GM19395 (cell line): ENCODE results near the gene TSPEAR.

ENCODE experiments used
- ATAC-seq: cut with Tn5 transposase; IDR thresholded peaks from one replicate; pipeline ENCODE4 v1.9.1; 2021; ENCODE audit warnings: mild to moderate bottlenecking, moderate library complexity; ENCODE audit not compliant: unreplicated experiment

TSPEAR gene

DNA sequence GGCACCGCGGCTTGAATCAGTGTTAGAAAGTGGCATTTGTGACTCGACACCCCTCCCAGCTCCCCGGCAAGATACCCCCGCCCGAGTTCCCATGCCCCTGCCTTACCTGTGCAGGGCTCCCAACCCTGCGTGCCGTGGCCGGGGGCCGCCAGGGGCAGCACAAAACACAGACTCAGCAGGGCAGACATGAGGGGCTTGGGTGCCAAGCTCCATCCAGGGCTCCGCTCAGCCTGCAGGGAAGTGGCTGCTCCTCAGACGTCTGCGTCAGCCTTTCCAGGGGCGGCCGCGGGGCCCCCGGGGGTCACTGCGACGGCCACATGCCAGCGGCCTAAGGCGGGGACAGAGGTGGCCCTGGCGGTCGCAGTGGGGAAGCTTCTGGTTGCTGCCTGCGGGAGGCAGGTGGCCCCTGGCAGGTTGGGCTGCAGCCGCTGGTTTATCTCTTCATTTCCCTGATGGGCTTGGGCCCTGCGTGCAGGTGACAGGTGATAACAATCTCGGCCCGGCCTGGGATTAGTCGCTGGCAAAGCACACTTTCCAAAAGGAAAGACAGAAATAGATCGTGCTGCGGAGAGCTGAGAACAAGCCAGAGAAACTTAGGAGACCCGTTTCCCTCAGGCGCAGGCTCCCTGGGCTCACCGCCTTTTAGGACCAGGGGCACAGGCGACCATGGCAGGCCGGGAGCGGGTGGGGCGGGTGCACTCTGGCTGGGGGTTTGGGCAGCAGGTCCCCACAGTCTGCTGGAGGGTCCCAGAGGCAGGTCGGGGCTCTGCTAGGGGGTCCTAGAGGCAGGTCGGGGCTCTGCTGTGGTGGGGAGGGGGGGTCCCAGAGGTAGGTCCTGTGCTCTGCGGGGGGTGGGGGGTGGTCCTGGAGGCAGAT is at the start of gene TSPEAR:
TSPEAR (minus strand) TSS at position 246 of the 876 bp plus-strand sequence; CDS start at position 188, 58 bp downstream.
- no peak for ATAC-seq

DNA sequence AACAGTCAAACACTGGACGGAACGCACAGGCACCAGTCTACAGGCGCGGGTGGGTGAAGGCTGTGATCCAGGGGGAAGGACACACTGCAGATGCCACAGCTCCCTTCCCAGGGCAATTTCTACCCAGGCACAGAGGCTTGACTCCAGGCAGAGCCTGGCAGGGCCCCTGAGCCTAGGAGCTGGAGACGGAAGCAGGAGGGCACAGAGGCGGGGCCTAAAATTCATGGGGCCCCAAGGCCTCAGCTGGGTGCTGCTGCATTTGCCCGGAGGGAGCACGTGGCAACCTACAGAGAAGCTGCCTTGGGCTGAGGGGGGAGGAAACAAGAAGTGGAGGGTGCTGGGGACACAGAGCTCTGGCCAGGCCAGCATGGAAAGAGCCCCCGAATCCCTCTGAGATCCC is 49.0 kb upstream of the TSPEAR start:
- no peak for ATAC-seq

DNA sequence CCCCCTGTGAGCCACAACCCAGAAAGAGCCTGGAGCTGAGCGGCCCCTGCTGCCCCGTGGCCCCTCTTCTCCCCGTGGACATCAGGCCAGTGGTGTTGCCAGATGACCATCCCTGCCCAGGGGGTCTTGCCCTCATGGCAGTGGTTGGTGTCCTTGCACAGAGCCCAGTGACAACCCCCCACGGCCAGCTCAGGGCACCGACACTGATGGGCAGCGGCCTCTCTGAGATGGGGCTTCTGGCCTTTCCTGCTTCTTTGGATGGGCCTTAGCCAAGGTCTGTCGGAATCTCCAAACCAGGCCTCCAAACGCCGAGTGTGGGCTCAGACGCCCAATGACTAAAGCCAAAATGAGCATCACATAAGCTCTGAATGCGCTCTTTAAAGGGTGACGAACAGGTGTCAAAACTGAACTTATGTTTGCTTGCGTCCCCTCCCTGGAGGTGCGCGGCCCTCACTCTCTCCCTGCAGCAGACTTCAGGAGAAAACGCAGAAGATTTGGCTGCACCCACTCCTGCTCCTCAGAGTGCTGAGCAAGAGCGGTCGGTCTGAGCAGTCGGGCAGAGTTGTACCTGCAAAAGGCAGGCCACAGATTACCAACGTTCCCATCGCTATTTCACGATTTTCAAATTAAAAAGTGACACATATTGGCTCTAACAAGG is 48.4 kb upstream of the TSPEAR start:
- no peak for ATAC-seq

DNA sequence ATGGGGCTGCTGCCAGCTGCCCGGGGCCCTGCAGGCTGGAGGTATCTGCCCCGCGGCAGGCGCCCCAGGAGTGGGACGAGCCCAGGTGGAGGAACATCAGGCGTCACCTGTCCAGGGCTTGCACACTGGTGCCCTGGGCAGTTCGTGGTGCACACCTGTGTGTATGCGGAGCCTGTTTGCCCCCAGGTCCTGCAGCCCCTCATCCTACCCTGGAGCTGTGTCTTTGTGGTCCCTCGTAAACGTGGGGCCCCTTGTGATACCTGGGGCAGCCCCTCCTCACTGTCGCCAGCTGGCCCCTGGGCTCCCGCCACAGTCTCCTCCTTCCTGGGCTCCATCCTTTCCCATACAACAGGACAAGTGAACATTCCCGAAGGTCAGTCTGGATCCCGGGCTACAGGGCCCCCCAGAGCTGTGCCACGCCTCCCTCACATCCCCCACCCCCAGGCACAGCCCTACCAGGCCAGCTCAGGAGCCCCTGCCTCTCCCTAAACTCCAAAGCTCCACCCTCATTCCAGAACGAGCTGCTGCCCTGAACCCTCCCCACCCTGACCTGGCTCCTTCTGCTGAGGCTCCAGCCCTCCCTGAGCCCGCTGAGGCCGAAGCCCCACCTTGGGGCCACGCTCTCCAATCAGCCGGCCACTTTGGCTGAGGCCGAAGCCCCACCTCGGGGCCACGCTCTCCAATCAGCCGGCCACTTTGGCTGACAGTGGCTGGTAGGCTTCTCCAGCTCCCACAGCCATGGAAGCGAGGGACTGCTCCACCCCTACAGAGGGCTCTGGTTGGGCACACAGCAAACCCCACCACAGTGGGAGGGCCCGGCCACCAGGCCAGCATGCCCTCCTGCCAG is 47.6 kb upstream of the TSPEAR start:
- no peak for ATAC-seq

DNA sequence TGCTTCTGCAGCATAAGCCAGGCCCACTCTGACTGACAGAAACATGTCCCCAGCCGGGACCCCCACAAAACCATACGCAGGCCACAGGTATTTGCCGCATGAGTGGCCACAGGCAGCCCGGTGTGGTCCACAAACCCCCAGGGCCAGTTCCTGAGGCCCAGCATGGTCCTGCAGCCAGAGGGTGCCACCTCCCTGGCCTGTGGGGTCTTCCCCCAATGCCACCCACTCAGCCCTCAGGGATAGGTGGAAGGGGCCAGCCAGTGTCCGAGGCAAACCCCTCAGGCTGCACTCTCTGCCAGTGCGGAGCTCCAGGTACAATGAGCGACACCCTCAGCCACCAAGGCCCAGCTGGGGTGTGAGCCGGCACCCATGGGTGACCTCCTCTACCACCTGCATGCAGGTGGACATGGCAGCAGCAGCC is 46.8 kb upstream of the TSPEAR start:
- no peak for ATAC-seq

DNA sequence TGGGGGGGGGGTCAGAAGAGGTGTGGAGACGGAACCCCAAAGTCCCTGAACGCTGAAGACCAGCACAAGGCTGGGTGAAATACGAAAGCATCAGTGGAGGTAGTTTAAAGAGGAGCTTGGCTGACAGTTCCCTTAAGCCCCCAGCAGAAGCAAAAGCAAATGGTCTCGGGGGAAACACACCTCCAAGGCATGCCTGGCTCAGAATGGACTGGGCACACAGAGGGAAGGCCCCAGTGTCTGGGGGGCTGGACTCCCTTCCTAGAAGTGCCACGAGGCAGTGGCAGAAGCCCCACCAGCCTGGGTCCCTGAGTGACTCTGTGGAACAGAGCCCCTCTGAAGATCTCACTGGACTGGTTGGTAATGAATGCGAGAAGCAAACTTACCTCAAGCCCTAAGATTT is 46.4 kb upstream of the TSPEAR start:
- ATAC-seq = no peak

DNA sequence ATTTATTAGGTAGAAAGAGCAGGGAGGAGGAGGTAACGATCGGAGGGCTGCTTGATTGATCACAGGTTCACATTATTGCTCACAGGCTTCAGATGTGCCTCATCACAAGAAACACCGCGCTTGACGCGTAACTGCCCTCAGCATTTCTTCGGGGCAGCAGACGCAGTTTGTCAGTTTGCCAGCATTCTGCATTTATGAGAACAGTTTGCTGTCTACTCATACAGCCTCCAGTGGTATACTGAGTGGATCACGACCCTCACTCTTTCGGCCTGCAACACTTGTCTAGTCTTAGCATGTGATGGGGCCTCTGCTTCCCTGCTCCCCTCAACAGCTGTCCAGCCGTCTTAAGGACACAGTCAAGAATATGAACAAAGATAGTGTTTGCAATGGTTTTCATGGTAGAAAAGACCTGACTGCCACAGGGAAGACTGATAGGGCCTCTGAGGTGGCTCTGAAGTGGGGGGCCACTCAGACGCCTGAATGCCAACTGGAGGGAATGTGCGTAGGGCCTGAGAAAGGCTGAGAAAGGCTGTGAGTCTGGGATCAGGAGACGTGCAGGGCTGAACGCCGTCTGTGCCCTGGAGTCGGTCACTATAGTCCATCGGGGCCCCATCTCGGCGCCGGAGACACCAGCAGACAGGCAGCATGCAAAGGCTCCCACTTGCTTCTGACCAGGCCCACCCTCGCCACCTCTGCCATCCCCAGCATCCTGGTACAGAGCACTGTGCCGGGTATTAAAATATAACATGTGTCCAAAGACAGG is 45.2 kb upstream of the TSPEAR start:
- no peak for ATAC-seq

DNA sequence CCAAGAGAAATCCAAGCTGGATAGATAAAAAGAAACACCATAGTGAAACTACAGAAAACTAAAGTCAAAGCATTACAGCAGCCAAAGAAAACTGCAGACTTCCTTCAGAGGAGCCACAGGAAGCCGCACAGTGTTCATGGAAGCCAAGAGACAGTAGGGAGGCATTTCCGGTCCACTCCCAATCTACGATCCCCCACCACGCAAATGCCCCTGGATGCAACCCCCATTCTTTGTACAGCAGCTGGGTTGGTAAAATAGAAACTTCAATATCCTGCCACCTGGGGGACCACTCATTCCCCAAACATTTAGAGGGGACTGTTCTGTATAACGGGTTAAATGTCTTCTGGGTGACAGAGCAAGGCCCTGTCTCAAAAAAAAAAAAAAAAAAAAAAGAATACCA is 43.9 kb upstream of the TSPEAR start:
- no peak for ATAC-seq

DNA sequence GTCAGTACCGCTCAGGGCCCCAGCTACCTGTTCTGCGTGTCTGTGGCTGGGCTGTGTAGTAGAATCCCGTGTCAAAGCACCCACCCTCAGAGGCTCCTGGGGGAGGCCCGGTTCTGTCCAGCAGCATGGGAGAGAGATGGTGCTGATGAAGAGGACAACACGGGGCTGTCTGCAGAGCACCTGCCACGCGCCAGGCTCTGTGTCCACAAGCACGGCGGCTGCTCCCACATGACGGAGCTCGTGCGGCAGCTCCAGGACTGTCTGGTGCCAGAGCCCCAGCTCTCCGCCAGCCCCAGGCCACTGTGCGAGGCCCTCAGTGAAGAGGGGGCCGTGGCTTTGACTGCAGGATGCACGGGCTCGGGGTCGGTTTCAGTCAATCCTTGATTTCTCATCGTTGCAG is 42.0 kb upstream of the TSPEAR start:
- ATAC-seq = no peak

DNA sequence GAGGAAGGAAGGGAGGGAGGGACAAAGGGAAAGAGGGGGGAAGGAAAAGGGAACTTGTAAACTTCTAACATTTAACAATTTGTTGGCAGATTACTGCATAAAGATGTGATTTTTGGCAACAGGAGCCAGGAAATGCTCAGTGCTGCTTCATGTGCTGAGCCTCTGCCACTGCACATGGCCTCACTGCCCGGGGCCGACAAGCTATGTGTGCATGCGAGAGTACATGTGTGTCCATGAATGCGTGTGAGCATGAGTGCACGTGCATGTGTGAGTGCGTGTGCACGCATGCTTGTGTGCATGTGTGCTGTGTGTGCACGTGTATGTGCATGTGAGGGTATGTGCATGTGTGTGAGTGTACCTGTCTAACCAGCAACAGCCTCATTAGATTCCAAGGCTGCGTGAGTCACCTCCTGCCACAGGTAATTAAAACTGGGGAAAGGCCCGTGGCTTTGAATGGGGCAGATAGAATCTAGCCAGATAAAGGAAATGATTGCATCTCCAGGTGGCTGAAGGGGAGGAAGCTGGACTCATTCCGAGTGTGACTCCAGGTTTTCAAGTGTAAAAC is 41.4 kb upstream of the TSPEAR start:
- no peak for ATAC-seq

DNA sequence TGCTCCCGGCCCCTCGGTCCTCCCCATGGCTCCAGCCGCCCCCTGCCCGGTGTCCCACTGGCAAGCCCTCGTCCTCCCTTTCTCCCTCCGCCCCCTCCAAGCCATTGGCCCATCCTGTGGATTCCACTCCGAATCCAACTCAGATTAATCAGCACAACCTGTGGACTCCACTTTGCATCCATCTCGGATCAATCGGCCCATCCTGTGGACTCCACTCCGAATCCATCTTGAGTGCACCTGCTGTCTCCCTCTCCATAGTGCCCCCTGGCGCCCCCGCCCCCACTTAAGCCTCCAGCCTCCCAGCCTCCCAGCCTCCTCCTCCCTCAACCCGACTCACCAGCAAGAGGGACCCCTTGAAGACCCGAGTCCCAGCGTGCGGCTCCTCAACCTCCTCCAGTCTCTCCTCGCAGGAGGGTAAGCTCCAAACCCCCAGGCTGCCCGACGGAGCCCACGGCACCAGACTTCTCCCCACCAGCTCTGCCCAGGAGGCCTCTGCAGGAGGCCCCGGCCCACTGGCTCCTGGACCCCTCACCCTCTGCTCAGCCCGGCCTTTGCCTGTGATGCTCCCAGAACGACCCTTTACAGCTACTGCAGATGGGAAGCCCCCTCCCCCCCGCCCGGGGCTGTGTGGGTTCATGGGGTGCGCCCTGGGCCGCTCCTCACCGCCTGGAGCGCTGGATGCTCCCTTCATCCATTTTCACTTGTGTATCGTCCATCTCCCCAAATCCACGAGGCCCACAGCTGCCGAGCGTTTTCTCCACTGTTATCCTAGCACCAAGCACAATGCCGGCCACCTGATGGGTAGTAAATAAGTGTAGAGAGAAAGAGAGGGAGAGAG is 40.6 kb upstream of the TSPEAR start:
- ATAC-seq = no peak

DNA sequence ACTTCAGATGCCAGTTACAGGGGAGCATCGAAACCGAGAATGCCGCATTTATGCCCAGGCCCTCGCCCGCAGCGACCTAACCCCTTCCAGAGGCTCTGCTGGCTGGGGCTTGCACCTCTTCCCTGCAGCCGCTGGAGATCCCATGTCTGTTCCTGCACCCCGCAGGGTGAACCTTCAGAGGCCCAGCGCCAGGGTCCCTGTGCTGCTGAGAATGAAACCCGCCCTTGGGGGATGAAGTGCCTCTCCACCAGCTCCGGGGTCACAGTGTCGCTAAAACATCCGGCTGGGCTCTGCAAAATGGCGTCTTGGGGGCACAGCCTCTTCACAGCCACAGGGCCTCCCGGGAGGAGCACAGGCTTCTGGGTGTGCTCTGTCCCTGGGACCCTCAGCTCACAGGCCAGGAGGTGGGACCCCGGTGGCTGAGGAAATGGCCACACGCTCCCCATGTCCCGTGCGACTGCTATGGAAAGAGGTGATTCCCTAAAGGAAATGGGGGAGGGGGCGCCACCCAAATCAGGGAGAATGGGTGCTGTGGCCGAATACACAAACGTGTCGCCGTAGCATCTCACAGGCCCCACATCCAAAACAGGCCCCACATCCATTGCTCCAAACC is 39.9 kb upstream of the TSPEAR start:
- no peak for ATAC-seq

DNA sequence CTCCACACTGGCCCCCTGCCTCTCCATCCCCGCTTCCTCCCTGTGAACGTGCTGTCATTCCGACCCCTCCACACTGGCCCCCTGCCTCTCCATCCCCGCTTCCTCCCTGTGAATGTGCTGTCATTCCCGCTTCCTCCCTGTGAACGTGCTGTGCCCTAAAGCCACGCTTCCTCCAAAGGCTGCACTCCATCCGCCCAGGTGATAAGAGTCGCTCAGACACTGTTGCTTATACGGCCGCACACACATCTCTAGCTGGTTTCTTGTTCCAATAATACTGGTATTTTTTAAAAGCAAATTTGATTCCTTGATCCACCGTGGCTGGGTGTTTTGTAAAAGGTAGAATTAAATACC is 39.3 kb upstream of the TSPEAR start:
- no peak for ATAC-seq

DNA sequence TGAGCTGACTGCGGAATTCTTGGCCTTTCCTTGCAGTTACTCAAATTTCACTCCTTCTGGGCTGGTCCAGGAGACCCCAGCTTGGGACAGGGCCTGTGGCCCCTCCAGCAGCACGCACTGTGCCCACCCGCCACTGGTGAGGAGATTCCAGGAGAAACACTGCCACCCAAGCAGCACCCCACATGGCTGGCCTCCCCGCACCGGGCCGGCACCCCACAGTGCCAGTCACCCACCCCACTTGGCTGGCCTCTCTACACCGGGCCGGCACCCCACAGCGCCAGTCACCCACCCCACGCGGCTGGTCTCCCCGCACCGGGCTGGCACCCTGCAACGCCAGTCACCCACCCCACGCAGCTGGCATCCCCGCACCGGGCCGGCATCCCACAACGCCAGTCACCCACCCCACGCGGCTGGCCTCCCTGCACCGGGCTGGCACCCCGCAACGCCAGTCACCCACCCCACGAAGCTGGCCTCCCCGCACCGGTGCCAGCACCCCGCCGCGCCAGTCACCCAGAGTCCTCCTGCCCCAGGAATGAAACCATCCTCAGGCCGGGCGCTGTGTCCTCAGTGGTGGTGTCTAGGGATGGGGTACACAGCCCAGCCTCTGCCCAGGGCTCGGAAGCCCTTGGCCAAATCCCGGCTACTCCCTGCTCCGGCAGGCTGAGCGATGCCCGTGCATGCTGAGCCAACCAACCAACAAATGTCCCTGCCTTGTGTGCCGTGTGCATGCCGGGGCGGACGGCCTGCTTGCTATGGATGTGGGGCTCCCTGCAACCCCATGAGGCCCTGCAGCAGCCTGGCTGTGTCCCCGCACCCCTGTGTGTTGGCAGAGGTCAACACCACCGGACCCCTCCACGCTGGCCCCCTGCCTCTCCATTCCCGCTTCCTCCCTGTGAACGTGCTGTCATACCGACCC is 38.6 kb upstream of the TSPEAR start:
- ATAC-seq = no peak

DNA sequence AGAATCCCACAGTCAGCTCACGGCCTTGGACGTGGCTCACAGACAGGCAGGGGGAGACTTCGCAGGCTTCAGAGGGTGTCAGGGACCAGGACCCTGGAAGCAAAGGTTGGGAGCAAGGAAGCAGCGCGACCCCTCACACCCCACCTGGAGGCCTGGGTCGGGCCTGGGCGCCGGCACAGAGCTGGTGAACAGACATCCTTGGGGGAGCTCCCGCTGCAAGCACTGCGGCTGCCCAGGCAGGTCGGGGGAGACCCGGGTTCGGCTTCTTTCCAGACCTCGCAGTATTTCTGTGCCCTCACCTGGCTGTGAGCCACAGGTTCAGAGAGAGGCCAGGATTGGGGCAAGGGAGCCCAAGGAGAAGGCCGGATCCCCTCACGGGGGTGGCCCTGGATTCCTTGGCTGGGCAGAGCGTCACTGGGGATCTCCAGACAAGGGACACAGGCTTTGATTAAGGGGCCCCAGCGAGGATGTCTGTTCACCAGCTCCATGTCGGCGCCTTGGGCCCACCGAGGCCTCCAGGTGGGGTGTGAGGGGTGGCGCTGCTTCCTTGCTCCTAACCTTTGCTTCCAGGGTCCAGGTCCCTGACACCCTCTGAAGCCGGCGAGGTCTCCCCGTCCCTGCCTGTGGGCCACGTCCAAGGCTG is 37.9 kb upstream of the TSPEAR start:
- ATAC-seq = no peak

DNA sequence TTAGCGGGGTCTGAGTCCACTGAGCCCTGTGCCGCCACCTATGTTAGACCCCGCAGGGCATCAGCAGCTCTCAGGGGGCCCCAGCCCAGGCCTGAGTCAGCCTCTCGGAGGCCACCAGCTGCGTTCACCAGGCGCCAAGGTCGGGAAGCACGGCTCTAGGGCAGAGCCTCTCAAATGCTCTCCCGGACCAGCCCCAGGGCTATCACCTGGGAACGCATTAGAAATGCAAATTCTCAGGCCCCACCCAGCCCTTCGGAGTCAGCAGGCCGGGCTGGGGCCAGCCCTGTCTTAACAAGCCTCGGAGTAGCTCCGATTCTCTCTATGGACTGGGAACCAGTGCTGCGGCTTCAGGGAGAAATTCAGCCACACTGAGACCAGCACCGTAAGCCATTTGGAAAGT is 37.2 kb upstream of the TSPEAR start:
- no peak for ATAC-seq

DNA sequence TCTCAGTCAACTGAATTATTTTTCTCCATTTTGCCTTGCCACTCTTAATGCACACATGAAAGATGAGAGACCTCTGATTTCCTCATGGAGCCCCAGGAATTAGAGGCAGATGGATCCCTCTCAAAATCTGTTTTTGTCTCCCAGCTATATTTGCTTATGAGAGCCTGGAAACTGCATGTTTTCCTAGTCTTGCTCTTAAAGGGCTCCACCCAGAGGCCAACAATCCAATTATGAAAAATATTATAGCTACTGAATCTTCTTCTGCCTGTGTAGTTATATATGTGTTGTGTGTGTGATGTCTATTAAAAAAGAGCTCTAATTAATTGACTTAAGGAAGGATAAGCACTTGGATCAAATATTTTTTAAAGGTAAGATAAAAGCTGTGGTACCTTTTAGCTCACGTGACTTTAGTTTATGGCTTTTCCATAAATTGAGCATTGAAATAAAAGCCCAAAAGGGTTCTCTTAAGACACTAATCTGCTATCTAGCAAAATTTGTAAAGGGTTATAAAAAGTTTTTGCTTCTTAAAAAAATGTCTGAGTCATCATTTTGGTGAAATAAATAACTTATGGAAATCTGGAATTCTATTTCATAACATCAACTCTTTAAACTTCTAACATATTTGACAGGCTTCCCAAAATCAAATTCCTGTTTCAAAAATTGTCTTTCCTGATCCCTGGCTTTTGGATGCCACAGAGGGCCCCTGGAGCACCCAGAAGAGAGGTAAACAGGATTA is 31.2 kb upstream of the TSPEAR start:
- no peak for ATAC-seq
